Endothelial cell (in vitro differentiated cells): ENCODE results near the gene TSPAN13. TPM values are rescaled to one million over a fixed set of nuclear protein-coding genes. Genes with fewer than 3 reads are reported as not detected.

Experiments
- DNase-seq: peaks from one replicate; pipeline ENCODE4 v3.0.0; 2021; ENCODE audit warnings: low spot score
- H3K27ac Mint-ChIP-seq: one replicate; pipeline ENCODE4 v1.8.0; 2021; ENCODE audit warnings: mixed read lengths, inconsistent platforms; ENCODE audit not compliant: unreplicated experiment
- H3K27me3 Mint-ChIP-seq: one replicate; pipeline ENCODE4 v1.8.0; 2021; ENCODE audit warnings: mild to moderate bottlenecking, moderate library complexity, mixed read lengths, inconsistent platforms; ENCODE audit not compliant: unreplicated experiment
- H3K36me3 Mint-ChIP-seq: one replicate; pipeline ENCODE4 v1.8.0; 2021; ENCODE audit warnings: mild to moderate bottlenecking, low read depth, mixed read lengths, inconsistent platforms; ENCODE audit not compliant: unreplicated experiment
- H3K4me1 Mint-ChIP-seq: one replicate; pipeline ENCODE4 v1.8.0; 2021; ENCODE audit warnings: mild to moderate bottlenecking, mixed read lengths, inconsistent platforms; ENCODE audit not compliant: unreplicated experiment
- H3K4me3 Mint-ChIP-seq: one replicate; pipeline ENCODE4 v1.8.0; 2021; ENCODE audit warnings: mild to moderate bottlenecking, mixed read lengths, inconsistent platforms; ENCODE audit not compliant: unreplicated experiment
- H3K9me3 Mint-ChIP-seq: one replicate; pipeline ENCODE4 v1.8.0; 2021; ENCODE audit warnings: mixed read lengths, inconsistent platforms; ENCODE audit not compliant: unreplicated experiment
- total RNA-seq: library from RNA; stranded (reverse); fragmentation: NEBNext Ultra II Directional; extraction: Animal tissue kit (Norgen Biotek cat#: 25700); gene quantifications from one replicate; pipeline ENCODE4 v1.2.1, GENCODE V29; 2021; ENCODE audit not compliant: unreplicated experiment
- TF ChIP-seq, protein P1 (sequence below): fragments of 200-600 bp; sonication (generic); IDR thresholded peaks from one replicate; pipeline ENCODE4 v1.5.0; 2021; ENCODE audit warnings: antibody characterized with exemption; ENCODE audit not compliant: unreplicated experiment

The TSPAN13 gene
- total RNA-seq, 1 donor from 2014 or later: 82.0 TPM

DNA sequence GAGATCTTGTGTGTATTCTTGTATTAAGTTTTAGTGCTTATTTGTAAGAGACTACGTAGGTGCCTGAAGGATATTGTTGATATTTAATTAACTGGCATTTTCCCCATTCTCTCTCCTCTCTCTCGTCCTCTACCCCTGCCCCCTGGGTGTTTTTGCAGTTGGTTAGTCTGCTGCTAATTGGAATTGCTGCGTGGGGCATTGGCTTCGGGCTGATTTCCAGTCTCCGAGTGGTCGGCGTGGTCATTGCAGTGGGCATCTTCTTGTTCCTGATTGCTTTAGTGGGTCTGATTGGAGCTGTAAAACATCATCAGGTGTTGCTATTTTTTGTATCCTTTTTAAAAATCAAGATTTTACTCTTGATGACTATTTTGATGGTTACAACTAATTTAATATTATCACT is 22.5 kb downstream of the TSPAN13 start:
- Mint-ChIP-seq H3K9me3 (no peaks in the 10 kb centered on the region), H3K4me1 (peaks cover 8% of the 10 kb centered on the region), H3K27me3 (peaks cover 2% of the 10 kb centered on the region), H3K27ac (no peak overlapping the region), H3K4me3 (no peak overlapping the region), H3K36me3 (no peaks in the 10 kb centered on the region)
- DNase-seq: no peak
- TF ChIP-seq, protein P1, sequence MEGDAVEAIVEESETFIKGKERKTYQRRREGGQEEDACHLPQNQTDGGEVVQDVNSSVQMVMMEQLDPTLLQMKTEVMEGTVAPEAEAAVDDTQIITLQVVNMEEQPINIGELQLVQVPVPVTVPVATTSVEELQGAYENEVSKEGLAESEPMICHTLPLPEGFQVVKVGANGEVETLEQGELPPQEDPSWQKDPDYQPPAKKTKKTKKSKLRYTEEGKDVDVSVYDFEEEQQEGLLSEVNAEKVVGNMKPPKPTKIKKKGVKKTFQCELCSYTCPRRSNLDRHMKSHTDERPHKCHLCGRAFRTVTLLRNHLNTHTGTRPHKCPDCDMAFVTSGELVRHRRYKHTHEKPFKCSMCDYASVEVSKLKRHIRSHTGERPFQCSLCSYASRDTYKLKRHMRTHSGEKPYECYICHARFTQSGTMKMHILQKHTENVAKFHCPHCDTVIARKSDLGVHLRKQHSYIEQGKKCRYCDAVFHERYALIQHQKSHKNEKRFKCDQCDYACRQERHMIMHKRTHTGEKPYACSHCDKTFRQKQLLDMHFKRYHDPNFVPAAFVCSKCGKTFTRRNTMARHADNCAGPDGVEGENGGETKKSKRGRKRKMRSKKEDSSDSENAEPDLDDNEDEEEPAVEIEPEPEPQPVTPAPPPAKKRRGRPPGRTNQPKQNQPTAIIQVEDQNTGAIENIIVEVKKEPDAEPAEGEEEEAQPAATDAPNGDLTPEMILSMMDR: no peak

DNA sequence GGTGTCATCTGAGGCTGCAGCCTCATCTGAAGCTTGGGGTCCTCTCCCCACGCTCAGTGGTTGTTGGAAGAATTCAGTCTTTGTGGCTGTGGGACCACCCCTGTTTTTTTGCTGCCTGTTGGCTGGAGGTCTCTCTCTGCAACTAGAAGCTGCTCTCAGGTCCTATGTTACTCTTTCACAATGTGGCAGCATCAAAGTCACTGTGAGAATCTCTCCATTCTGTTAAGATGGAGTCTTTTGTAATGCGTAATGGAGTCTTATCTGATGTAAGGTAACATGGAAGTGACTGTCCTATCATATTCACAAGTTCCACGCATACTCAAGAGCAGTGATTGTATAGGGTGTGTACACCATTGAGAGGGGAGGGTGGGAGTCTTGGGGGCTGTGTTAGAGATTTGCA is 24.9 kb downstream of the TSPAN13 start:
- peaks cover 7% of the 10 kb centered on the region for H3K36me3 Mint-ChIP-seq
- TF ChIP-seq, protein P1: no peak
- no peak overlapping the region for H3K4me3 Mint-ChIP-seq
- peaks cover 2% of the 10 kb centered on the region for H3K27me3 Mint-ChIP-seq
- no peak for DNase-seq
- no peak overlapping the region for H3K27ac Mint-ChIP-seq
- no peaks in the 10 kb centered on the region for H3K4me1 Mint-ChIP-seq
- H3K9me3 Mint-ChIP-seq: no peaks in the 10 kb centered on the region

DNA sequence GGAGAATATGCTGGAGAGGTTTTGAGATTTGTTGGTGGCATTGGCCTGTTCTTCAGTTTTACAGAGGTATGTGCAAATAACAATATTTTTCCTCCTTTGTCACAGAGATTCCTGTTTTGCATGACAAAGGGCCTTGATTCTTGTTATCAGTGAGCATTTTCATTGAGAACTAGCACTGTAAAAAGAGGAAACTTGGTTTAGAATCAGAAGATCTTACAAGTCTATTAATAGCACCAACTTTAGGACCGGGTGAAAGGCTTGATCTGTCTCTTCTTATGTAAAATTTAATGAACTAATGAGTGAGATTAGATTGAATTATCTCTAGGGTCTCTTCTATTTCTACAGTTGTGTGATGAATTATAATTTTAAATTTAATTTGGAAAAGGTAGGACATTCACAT is 25.5 kb downstream of the TSPAN13 start:
- H3K4me1 Mint-ChIP-seq: no peaks in the 10 kb centered on the region
- TF ChIP-seq, protein P1: no peak
- peaks cover 2% of the 10 kb centered on the region for H3K27me3 Mint-ChIP-seq
- no peak overlapping the region for H3K4me3 Mint-ChIP-seq
- no peak for DNase-seq
- no peak overlapping the region for H3K27ac Mint-ChIP-seq
- H3K36me3 Mint-ChIP-seq: peaks cover 11% of the 10 kb centered on the region
- H3K9me3 Mint-ChIP-seq: no peaks in the 10 kb centered on the region

DNA sequence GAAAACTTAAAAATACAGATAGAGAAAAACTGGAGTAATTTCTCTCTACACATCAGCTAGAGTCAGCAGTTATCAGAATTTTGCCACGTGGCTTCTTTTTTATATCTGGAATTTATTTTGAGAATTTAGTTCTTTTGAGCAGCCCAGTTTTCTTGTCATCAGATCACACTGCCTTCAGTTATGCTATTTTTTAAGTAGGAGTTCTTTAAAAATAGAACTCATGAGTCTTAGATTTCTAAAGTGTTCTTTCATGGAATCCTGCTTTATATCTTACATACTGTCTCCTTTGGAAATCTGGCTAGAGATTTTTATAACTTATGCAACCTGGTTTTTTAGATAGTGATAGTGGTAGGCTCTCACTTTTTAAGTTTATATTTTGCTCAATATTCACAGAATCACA is 27.0 kb downstream of the TSPAN13 start:
- Mint-ChIP-seq H3K36me3 (peaks cover 11% of the 10 kb centered on the region), H3K9me3 (no peaks in the 10 kb centered on the region), H3K27ac (no peak overlapping the region), H3K4me1 (no peaks in the 10 kb centered on the region), H3K27me3 (peaks cover 2% of the 10 kb centered on the region), H3K4me3 (no peak overlapping the region)
- TF ChIP-seq, protein P1: no peak
- DNase-seq: no peak

DNA sequence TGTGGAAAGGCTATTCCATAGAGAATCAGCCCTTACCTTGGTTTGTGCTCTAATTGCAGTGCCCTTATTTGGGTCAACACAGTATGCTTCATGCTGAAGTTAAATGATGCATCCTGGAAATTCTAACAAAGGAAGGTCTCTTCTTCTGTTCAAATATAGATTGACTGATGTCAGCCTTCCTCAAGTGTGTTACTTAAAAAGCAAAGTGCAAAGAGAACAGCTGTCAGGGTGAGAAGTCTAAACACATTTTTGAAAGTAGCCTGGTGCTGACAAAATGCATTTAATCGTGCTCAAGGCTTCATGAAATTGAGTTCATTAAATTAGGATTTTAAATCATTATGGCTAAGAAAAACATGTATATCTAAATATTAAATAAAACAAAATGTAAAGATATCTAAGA is 31.8 kb downstream of the TSPAN13 start:
- DNase-seq: no peak
- Mint-ChIP-seq H3K27ac (no peak overlapping the region), H3K4me1 (no peaks in the 10 kb centered on the region), H3K4me3 (no peak overlapping the region), H3K36me3 (peaks cover 22% of the 10 kb centered on the region), H3K27me3 (no peaks in the 10 kb centered on the region), H3K9me3 (no peaks in the 10 kb centered on the region)
- TF ChIP-seq, protein P1: no peak
